A673 (cell line): ENCODE data around the gene GGTA1. TPM values are rescaled to one million over a fixed set of nuclear protein-coding genes. Genes with fewer than 3 reads are reported as not detected.

Source experiments
- BruUV-seq: library from RNA; stranded (reverse); fragments of 400-500 nt; replicated peaks from 2 replicates; lab custom pipeline; 2021; lab: Mats Ljungman, UMichigan
- CTCF ChIA-PET: fragments of 300-600 bp; sonication (Branson Sonifier 250); formaldehyde crosslinking; loops from one replicate; lab custom pipeline; 2022; ENCODE audit warnings: antibody characterized with exemption; lab: Charles Lee
- POLR2A ChIA-PET: fragments of 300-600 bp; sonication (Branson Sonifier 250); formaldehyde crosslinking; loops from one replicate; lab custom pipeline; 2022; ENCODE audit warnings: antibody characterized with exemption; ENCODE audit not compliant: low non-redundant PET; lab: Charles Lee
- DNase-seq: peaks from one replicate; pipeline ENCODE4 v3.0.0-alpha.2; 2015; ENCODE audit warnings: low spot score
- H3K27ac ChIP-seq: fragments of 200-600 bp; sonication (generic); 2 replicates; pipeline ENCODE4 v1.5.1; 2016; ENCODE audit warnings: mixed run types, low read depth, mild to moderate bottlenecking, mixed read lengths, antibody characterized with exemption, low read length; ENCODE audit not compliant: poor library complexity, severe bottlenecking
- H3K27me3 ChIP-seq: fragments of 200-600 bp; sonication (generic); replicated peaks from 2 replicates; pipeline ENCODE4 v1.6.1; 2017; ENCODE audit warnings: mixed run types, low read depth, mild to moderate bottlenecking, mixed read lengths, antibody characterized with exemption, low read length; ENCODE audit not compliant: insufficient read depth, poor library complexity
- H3K36me3 ChIP-seq: fragments of 200-600 bp; sonication (generic); 2 replicates; pipeline ENCODE4 v1.6.1; 2016; ENCODE audit warnings: mixed run types, mild to moderate bottlenecking, mixed read lengths, antibody characterized with exemption, low read length; ENCODE audit not compliant: insufficient read depth, poor library complexity, severe bottlenecking
- H3K4me1 ChIP-seq: fragments of 200-600 bp; sonication (generic); 2 replicates; pipeline ENCODE4 v1.6.1; 2017; ENCODE audit warnings: mixed run types, mild to moderate bottlenecking, mixed read lengths, antibody characterized with exemption, low read length; ENCODE audit not compliant: insufficient read depth, poor library complexity, severe bottlenecking
- H3K4me3 ChIP-seq: fragments of 200-600 bp; sonication (generic); 2 replicates; pipeline ENCODE4 v1.5.1; 2016; ENCODE audit warnings: low read depth, mixed run types, mild to moderate bottlenecking, mixed read lengths, low read length; ENCODE audit not compliant: poor library complexity, severe bottlenecking
- H3K9me3 ChIP-seq: fragments of 200-600 bp; sonication (generic); 2 replicates; pipeline ENCODE4 v1.6.1; 2016; ENCODE audit warnings: mixed run types, low read depth, mild to moderate bottlenecking, mixed read lengths, antibody characterized with exemption, low read length; ENCODE audit not compliant: poor library complexity, severe bottlenecking
- EZH2 ChIP-seq: fragments of 200-600 bp; sonication (generic); IDR thresholded peaks from 2 replicates; pipeline ENCODE4 v1.6.1; 2017; ENCODE audit warnings: borderline replicate concordance, low read depth, mild to moderate bottlenecking, mixed read lengths, antibody characterized with exemption, low read length; ENCODE audit not compliant: poor library complexity, severe bottlenecking
- intact Hi-C: fragments of 100-400 bp; cut with micrococcal nuclease; formaldehyde crosslinking; loops from one replicate; pipeline ENCODE4 v1.10.0; 2022; ENCODE audit not compliant: unreplicated experiment
- total RNA-seq: library from RNA; stranded (reverse); gene quantifications from 2 replicates; pipeline ENCODE4 v1.2.3, GENCODE V29; 2021
- TF ChIP-seq, protein P1 (sequence below): fragments of 300-800, 200-600 bp; sonication (generic); conservative IDR thresholded peaks from 2 replicates; pipeline ENCODE4 v1.5.1; 2017; ENCODE audit warnings: low read depth, mild to moderate bottlenecking, antibody characterized with exemption, low read length, moderate library complexity, mixed read lengths

GGTA1 gene
- total RNA-seq, 1 experiment from 2014 or later = not detected

DNA sequence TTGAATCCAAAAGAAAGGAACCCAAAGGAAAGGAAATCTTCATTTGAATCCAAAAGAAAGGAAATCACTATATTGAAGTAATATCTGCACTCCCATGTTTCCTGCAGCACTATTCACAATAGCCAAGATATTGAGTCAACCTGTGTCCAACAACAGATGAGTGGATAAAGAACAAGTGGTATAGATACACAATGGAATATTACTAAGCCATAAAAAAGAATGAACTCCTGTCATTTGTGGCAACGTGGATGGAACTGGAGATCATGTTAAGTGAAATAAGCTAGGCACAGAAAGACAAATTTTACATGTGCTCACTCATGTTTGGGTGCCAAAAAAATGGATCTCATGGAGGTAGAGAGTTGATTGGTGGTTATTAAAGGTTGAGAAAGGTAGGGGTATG lies 71.7 kb downstream of the GGTA1 start:
- TF ChIP-seq EZH2 = no peak
- TF ChIP-seq, protein P1, sequence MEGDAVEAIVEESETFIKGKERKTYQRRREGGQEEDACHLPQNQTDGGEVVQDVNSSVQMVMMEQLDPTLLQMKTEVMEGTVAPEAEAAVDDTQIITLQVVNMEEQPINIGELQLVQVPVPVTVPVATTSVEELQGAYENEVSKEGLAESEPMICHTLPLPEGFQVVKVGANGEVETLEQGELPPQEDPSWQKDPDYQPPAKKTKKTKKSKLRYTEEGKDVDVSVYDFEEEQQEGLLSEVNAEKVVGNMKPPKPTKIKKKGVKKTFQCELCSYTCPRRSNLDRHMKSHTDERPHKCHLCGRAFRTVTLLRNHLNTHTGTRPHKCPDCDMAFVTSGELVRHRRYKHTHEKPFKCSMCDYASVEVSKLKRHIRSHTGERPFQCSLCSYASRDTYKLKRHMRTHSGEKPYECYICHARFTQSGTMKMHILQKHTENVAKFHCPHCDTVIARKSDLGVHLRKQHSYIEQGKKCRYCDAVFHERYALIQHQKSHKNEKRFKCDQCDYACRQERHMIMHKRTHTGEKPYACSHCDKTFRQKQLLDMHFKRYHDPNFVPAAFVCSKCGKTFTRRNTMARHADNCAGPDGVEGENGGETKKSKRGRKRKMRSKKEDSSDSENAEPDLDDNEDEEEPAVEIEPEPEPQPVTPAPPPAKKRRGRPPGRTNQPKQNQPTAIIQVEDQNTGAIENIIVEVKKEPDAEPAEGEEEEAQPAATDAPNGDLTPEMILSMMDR = no peak
- no peaks in the 10 kb centered on the region for H3K27me3 ChIP-seq
- no TSS peak for BruUV-seq
- no peaks in the 10 kb centered on the region for H3K4me1 ChIP-seq
- no peaks in the 10 kb centered on the region for H3K36me3 ChIP-seq
- H3K9me3 ChIP-seq = no peaks in the 10 kb centered on the region
- DNase-seq = no peak
- H3K27ac ChIP-seq = no peak overlapping the region
- CTCF ChIA-PET = no interaction called here
- intact Hi-C loops = no loop called here
- POLR2A ChIA-PET = no interaction called here
- H3K4me3 ChIP-seq = no peak overlapping the region

GRCh38 chr9:121424024-121424432 lies 75.6 kb downstream of the GGTA1 start:
- H3K9me3 ChIP-seq = no peaks in the 10 kb centered on the region
- no TSS peak for BruUV-seq
- DNase-seq = no peak
- TF ChIP-seq EZH2 = no peak
- TF ChIP-seq, protein P1 = no peak
- ChIA-PET POLR2A (no interaction called here), CTCF (no interaction called here)
- H3K36me3 ChIP-seq = no peaks in the 10 kb centered on the region
- intact Hi-C loops = no loop called here
- H3K4me3 ChIP-seq = no peak overlapping the region
- H3K27me3 ChIP-seq = peaks cover 7% of the 10 kb centered on the region
- H3K4me1 ChIP-seq = no peaks in the 10 kb centered on the region
- H3K27ac ChIP-seq = no peak overlapping the region

GRCh38 chr9:121411993-121412392 lies 87.7 kb downstream of the GGTA1 start:
- ChIA-PET POLR2A (no interaction called here), CTCF (no interaction called here)
- no peak for DNase-seq
- intact Hi-C loops = no loop called here
- no peak for TF ChIP-seq EZH2
- TF ChIP-seq, protein P1 = no peak
- Histone ChIP-seq H3K27ac (no peak overlapping the region), H3K36me3 (no peaks in the 10 kb centered on the region), H3K9me3 (no peaks in the 10 kb centered on the region), H3K27me3 (no peaks in the 10 kb centered on the region), H3K4me3 (no peak overlapping the region), H3K4me1 (no peaks in the 10 kb centered on the region)
- BruUV-seq = no TSS peak
